Stromal cell of bone marrow (primary cell): ENCODE results near the gene JUNB.
"Not testable (repeated sequence)": the region's sequence is repeated elsewhere in the genome, so short reads cannot be mapped to it uniquely, and the experiment has no call there.

Source experiments
- DNase-seq: peaks from one replicate; pipeline ENCODE4 v3.0.0-alpha.2; 2012; ENCODE audit warnings: low read depth

JUNB gene

DNA sequence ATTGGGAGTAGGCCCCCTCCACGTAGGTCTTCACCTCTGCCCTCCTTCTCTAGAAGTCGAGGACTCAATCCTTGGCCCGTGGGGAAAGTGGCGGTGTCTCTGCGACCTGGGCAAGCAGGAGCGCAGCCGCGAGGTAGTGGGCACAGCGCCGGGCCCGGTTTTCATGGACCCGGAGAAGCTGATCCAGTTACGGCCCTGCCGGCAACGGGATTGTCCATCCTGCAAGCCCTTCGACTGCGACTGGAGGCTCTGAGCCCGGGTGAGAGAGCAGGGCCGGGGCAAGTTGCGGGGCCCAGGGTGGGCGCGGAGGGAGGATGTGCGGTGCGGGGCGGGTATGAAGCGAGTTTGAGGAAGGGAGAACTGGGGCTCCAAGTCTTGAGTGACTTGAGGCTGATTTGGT, 12.8 kb downstream of the JUNB start:
- DNase-seq = no peak

DNA sequence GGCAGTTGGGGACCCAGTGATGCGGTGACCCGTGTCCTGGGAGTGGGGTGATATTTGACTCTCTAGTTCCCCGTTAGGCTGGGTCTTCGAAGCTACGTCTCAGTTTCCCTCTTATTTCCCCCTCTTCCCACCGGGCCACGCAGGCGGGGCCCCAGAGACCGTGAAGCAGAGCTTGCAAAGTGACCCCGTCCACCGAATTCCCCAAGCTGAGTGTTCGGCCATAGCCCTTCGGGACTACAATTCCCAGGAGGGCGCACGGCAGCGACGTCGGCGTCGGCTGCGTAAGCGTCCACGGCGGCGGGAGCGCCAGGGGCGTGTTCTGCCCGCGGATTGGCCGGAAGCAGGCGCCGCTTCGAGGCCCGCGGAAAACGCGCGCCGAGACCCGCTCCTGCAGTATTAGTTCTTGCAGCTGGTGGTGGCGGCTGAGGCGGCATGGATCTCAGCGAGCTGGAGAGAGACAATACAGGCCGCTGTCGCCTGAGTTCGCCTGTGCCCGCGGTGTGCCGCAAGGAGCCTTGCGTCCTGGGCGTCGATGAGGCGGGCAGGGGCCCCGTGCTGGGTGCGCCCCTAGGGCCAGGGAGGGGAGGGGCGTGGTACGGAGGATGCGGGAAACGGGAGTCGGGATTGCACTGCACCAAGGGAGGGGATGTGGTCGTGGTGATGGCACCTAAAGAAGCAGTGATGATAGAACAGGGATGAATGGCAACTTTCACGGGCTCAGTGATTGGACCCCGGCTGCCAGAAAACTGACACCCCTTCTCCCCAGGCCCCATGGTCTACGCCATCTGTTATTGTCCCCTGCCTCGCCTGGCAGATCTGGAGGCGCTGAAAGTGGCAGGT, 15.2 kb downstream of the JUNB start, which contains the start of gene RNASEH2A:
Gene RNASEH2A, plus strand, starts transcription at position 343 of the 840 bp plus-strand sequence. Its CDS starts 90 bp downstream, at position 433.
- peak; percentile 78 for DNase-seq

DNA sequence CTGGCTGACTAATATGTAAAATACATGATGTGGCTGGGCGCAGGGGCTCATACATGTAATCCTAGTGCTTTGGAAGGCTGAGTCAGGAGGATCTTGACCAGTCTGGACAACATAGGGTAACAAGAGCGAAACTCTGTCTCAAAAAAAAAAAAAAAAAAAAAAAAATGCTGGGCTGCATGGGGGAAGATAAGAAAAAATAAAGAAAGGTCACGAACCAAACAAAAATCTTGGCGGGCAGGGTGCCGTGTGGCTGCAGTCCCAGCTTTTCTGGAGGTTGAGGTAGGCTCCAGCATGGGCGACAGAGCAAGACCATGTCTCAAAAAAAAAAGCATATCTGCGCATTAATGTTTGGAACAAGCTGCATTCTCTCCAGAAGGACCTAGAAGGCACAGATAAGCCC, 23.8 kb downstream of the JUNB start:
- DNase-seq = no peak

DNA sequence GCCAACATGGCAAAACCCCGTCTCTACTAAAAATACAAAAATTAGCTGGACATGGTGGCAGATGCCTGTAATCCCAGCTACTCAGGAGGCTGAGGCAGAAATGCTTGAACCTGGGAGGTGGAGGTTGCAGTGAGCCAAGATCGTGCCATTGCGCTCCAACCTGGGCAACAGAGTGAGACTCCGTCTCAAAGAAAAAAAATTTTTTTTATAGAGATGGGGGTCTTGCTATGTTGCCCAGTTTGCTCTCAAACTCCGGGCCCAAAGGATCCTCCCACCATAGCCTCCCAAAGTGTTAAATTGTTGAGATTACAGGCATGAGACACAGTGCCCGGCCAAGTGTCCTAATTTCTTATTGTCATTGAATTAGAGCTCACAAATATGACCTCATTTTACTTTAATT, 25.9 kb downstream of the JUNB start:
- DNase-seq = not testable (repeated sequence)

DNA sequence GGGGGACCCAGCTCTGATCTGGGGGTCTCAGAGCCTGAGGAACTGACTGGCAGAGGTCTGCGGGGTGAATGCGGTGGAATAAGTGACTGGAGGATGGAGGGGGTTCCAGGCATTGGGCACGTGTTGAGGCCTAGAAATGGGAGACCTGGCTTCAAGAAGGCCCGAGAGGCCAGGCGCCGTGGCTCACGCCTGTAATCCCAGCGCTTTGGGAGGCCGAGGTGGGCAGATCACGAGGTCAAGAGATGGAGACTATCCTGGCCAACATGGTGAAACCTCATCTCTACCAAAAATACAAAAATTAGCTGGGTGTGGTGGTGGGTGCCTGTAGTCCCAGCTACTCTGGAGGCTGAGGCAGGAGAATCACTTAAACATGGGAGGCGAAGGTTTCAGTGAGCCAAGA, 26.5 kb downstream of the JUNB start:
- not testable (repeated sequence) for DNase-seq

DNA sequence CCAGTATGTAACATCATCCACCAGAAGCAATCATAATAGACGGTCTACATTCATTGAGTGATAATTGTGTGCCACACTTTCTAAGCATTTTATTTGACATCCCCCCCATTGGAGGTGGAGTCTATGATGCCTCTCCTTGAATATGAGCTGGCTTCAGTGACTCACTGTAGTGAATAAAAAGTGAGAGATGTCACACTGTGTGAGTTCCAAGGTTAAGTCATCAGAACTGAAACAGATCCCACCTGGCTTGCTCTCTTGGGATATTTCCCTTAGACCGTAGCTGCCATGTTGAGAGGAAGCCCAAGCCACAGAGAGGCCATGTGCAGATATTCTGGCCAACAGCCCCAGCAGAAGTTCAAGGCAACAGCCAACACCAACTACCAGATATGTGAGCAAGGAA, 30.5 kb downstream of the JUNB start:
- no peak for DNase-seq

DNA sequence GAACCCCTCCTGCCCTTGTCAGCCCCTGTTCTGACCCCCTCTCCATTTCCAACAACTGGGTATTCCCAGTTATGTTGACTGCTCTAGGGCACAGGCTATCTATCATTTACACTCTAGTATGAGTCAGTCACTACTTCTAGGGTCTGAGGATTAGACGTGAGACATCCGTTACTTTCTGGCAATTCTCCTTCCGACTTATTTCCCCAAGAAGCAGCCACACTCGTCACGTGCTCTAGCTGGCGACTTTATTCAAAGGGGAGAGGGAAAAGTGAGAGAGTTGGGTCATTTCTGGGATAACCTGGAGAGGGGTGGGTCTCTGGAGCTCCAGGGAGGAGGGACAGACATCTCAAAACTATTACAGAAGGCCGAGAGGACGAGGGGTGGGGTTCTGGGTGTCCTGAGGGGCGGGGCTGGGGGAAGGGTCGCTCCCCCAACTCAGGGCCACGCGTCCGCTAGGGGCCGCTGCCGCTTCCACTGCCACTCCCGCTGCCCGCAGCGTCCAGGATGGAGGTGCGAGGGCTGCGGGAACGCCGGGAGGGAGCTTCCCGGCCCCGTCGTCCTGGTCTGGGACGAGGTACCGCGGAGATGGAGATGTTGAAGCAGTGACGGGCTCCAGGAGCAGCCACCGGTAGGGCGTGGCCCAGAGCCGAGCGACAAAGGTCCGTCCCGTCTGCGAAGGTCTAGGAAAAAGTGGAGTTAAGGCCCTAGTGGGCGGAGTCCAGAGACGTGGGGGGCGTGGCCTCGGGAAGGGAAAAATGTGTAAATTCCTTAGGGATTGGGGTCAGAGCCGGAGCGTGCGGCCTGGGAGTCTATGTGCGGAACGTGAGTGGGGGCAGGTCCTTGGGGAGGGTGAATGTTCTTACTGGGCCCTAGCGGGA, 34.2 kb downstream of the JUNB start:
- DNase-seq = no peak

DNA sequence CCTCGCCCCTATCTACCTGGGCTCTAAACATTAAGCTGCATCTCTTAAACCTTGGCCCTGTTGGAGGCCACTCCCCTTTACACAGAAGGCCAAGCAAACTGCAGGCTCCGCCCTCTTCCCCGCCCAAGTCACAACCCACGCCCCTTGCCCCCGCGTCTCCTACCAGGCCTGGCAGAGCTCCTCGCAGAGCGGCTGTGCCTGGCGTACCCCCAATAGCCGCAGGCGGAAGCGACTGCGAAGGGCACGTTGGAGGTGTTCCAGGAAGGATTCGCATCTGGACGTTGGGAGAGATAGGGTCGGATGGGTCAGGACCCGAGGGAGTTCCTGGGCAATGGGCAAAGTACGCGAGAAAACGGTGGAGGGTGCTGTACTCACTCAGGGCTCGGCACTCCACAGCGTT, 37.2 kb downstream of the JUNB start:
- DNase-seq = no peak

DNA sequence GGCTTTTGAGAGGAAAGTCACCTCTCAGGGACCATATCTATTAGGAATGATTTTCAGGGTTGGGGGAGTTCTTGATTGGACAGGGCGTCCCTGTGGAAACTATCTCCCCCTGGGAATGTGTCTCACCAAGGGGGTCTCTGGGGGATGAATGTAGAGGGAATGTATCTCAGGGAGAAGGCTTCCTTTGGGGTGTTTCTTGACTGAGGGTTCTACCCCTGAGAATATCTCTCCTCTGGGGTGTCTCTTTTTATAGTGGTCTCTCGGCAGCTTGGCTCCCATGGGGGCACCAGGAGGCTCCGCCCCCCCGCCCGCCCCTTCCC, 42.1 kb downstream of the JUNB start:
- DNase-seq = no peak

DNA sequence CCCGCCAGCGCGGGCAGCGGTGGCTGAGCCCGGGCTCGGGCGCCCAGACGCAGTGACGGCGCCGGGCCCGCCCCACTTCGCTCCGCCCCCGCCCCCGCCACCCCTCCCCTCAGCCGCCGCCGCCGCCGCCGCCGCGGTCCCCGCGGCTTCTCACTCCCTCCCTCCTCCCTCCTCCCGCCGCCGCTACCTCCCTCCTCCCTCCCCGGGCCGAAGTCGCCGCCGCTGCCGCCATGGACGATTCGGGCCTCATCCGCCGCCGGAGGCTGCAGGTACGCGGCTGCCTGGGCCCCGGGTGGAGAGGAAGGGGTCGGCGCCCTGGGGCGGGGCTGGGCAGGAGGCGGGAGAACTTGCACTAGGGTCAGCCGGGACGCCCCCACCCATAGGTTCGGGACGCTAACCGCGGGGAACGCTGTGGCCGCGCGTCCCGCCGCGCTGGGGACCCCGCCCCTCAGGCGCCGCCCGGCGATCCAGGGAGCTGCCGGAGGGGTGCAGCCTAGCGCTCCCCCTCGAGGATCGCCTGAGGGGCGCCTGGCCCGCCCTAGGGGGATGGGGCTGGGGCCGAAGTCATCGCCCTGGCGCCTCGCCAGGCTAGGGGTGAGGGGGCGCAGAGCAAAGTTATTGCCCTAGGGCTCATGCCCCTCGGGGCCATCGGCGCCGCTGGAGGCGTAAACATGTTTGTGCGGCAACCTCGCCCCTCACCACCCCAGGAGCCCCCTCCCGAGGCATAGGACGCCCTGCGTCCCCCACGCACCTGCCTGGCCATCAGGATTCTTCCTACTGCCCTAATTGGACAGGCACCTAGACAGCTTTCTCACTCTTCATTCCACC, 42.7 kb downstream of the JUNB start:
- DNase-seq = no peak

DNA sequence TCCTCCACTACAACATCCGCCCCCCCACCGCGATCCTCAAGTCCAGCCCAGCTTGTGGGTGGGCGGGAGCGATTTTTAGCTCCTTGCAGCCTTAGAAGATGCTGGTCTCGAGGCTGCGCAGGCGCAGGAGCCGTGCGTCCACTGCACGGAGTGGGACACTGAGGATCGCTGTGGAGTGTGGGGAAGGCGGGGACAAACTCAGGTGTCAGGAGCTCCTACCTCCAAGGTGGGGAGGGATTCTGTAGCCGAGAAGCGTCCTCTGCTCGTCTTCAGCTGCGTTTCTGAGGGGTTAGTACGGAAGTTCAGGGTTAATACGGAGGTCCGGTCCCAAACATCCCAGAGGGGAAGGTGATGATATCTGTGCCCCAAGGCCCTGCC, 43.3 kb downstream of the JUNB start, which contains the start of gene RTBDN:
Gene RTBDN, minus strand, starts transcription at position 14 of the 378 bp plus-strand sequence. CDS start 4,600 bp downstream, outside the sequence.
- DNase-seq = no peak

DNA sequence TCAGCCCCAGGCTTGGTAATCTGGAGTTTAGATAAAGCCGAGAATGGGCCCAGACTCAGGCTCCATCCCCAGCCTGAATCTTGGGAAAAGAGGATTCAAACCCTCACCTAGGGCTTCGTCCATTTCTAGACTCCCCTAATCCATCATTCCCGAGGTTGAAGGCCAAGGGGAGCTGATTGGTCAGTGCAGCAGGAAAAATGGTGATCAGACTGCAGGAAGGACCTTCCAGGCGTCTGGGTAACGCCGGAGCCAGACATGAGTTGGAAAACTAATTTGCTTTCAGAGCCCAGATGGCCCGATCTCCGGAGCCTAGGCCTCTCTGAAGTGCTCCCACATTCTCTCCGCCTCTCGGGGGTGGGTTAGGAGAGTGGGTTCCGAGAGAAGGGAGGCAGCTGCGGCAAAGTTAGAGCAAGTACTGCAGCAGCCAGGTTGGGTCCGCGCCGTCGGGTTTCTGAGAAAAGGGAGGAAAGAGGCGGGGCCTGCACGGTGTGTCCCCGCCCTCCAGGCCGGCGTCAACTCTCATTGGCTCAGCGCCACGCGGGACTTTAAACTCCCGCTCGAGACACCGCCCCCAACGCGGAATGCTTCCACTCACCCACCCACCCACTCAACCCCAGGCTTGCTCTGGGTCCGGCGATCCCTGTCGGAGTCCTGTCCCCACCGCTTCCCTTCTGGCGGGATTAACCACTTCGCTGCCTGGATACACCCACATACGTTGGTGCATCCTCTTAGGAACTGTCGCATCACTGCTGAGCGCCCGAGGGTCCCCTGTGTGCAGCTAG, 43.9 kb downstream of the JUNB start:
- DNase-seq = no peak

DNA sequence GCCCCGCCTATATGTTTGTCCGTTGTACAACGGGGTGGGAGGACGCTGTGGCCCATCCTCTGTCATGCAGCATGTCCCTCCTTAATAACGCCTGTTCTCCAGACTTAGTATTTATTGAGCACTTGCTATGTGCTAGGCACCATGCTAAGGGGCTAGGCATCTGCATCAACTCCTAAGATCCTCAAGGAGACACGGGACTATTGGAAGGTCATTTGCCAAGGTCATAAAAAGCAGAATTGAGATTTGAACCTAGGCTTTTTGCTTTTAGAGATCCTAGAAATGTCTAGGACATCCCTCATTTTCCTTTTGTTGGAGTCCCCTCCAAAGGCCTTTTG, 45.2 kb downstream of the JUNB start:
- DNase-seq = no peak

DNA sequence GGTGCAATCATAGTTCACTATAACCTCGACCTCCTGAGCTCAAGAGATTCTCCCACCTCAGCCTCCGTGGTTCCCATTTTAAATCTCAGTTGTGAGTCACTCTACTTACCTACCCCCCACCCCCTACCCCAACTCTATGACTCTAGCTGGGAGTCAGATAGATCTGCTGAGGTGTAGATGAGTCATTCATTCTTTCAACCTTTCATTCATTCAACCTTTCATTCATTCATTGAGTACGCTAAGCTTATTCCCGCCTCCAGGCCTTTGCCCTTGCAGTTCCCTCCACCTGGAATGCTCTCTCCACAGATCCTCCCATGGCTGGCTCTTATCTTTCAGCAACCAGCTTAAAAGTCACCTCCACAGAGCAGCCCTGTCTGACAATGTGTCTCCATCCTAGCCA, 45.9 kb downstream of the JUNB start:
- no peak for DNase-seq

DNA sequence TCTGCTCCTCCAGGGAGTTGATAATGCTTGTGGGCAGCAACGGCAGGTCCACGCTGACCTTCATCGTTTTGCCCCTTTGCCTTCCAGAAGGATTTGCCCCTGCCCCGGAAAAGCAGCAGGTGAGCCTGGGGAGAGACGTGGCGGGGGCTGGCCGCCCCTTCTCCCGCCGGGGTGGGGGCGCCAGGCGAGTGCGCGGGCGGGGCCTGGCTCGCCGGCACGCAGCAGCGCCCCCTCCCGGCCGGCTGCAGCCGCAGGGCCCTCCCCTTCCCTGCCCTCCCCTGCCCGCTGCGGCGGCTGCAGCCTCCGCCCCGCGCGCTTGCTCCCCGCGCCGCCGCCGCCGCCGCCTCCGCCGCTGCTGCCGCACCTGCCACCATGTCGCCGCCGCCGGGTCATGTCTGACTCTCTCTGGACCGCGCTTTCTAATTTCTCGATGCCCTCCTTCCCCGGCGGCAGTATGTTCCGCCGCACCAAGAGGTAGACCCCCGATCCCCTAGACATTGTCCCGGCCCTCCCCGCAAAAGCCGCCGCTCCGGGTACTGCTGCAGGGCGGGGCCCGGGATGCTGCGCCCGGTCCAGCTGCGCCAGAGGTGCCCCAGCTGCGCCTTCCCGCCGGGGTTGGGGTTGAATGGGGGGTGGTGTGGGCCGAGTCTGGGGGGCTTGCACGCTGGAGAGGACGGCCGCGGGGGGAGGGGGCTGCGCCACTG, 47.0 kb downstream of the JUNB start, which contains the start of gene MAST1:
Gene MAST1, plus strand, starts transcription at position 334 of the 704 bp plus-strand sequence. Its CDS starts 58 bp downstream, at position 392.
- DNase-seq = no peak

DNA sequence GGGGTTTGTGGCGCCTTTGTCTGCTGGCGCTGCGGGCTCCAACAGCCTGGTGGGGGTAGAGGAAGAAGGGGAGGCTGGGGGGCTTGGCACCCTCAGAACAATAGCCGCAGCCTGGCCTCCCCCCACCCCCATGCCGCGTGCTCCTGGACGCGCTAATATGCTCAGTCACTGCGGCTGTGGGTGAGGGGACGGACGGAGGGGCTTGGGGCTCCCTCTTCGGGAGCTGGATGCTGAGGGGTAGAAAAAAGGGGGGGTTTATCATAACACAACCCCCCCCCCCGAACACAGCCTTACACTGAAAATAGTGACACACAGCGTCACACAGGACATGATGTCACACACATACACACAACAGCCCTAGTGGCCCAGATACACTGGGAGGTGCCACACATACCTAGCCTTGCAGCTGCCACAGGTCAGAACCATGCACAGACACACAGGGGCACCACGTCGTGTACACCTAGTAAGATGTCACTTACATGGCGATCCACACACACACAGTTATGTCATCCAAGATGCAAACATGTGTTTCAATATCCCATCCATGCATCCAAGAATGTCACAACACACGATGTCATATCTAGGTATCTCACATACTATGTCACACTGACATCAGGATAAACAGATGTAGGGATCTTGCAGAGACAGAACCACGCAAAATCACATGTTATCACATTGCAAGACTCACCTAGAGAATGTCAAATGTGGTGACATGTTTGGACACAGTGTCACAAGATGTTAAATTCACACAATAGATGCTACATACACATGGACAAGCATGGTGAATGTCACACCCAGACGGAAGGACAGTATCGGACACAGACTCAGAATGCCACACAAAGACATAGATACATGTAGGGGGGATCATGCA, 47.8 kb downstream of the JUNB start:
- no peak for DNase-seq

DNA sequence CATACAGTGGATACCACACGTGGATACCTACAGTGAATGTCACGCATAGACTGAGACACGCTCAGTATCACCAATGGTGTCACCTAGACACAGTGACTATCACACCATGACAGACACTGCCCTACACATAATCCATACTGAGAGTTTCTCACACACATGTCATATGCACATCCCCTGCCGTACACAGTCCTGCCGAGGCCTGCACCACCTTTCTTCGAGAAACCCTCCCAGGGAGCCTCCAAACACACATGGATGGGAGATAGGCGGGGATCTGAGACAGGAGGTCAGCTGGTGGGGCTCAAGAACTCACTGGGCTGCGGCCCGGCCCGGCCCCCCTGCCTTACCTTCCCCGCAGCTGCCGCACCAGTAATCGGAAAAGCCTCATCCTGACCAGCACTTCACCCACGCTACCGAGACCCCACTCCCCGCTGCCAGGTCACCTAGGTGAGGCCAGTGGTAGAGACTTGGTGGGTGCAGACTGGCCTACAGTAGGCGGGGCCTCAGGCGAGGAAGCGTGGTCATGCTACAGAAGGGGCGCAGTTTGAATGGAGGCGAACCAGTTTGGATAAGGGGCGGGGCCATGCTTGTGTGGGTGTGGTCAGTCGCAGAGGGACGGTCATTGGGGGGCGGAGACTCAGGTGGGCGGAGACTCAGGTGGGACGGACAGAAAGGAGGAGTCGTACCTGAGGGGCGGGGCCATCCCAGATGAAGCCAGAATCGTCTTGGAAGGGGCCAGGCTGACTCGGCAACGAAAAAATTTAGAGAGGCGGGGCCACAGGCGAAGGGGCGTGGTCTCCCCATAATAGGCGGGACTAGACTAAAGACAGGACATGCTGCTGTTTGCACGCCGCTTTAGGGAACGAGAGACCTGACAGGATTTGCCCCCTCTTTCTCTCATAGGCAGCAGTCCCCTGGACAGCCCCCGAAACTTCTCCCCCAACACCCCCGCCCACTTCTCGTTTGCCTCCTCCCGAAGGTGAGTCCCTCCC, 49.1 kb downstream of the JUNB start:
- DNase-seq = no peak

DNA sequence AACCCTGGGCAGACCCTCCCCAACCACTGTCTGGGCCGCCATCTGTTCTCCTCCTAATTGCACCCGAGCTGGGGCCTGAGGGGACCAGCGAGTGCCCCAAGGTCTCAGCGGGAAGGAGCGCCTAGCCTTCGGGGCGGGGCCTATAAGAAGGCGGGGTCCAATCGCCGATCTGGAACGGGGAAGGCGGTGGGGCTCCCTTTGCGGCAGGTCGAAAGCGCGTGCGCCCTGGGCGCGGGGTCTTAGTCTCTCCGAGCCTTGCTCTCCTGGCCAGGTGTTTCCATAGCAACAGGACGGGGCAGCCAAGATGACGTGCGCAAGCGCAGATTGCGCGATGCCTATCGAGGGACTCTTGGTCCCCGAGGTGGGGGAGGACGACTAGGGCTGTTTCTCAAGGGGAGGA, 49.8 kb downstream of the JUNB start:
- DNase-seq = no peak

DNA sequence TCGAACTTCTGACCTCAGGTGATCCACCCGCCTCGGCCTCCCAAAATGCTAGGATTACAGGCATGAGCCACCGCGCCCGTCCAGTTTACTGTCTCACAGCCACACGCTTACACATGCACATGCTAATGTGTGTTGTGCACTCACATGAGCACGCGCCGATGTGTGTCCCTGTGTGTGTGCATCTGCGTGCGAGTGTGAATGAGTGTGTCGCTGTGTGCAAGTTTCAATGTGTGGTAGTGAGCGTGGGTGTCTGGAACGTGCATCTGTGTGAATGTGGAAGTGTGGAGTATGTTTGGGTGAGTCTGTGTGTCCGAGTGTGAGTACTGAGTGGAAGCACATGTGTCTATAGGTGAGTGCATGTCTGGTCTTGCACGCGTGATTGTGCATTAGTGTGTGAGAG, 51.2 kb downstream of the JUNB start:
- DNase-seq = no peak
